Ramos (cell line): Measurements from ENCODE around the gene CHST6.
"Not testable (repeated sequence)": the region's sequence is repeated elsewhere in the genome, so short reads cannot be mapped to it uniquely, and the experiment has no call there.

Experiments used
- in situ Hi-C: fragments of 300-500 bp; cut with MboI; formaldehyde crosslinking; loops from one replicate; pipeline ENCODE4 v1.14.3; 2022; ENCODE audit warnings: low sequenced_read_pairs; ENCODE audit not compliant: unreplicated experiment

The CHST6 gene

GRCh38 chr16:75506107-75506506 lies 10.9 kb upstream of the CHST6 start:
- in situ Hi-C loops = no loop called here

- in situ Hi-C loops = no loop called here
Measured at GRCh38 chr16:75503801-75504200, 8.6 kb upstream of the CHST6 start.

GRCh38 chr16:75502916-75503605 lies 7.8 kb upstream of the CHST6 start:
- in situ Hi-C loops = no loop called here

GRCh38 chr16:75501820-75502219 lies 6.6 kb upstream of the CHST6 start:
- in situ Hi-C loops = not testable (repeated sequence)

- in situ Hi-C loops = no loop called here
Measured at GRCh38 chr16:75501359-75501758, 6.1 kb upstream of the CHST6 start.

- in situ Hi-C loops = not testable (repeated sequence)
Measured at GRCh38 chr16:75498605-75499322, 3.5 kb upstream of the CHST6 start.

GRCh38 chr16:75497558-75497957 lies 2.3 kb upstream of the CHST6 start:
- in situ Hi-C loops = no loop called here

- in situ Hi-C loops = no loop called here
Measured at GRCh38 chr16:75494661-75495075, 573 bp downstream of the CHST6 start.

- in situ Hi-C loops = no loop called here
Measured at GRCh38 chr16:75494184-75494583, 1.1 kb downstream of the CHST6 start.

GRCh38 chr16:75491876-75492275 lies 3.4 kb downstream of the CHST6 start:
- in situ Hi-C loops = no loop called here

GRCh38 chr16:75488322-75488721 lies 6.9 kb downstream of the CHST6 start:
- in situ Hi-C loops = loop anchor here (10.0 kb wide), 1 partner anchor 276 kb away; no protein-coding TSS in a partner anchor

GRCh38 chr16:75486676-75487313 lies 8.4 kb downstream of the CHST6 start:
- in situ Hi-C loops = loop anchor here (10.0 kb wide), 1 partner anchor 278 kb away; no protein-coding TSS in a partner anchor

GRCh38 chr16:75486014-75486675 lies 9.1 kb downstream of the CHST6 start:
- in situ Hi-C loops = loop anchor here (10.0 kb wide), 1 partner anchor 279 kb away; no protein-coding TSS in a partner anchor

- in situ Hi-C loops = loop anchor here (10.0 kb wide), 1 partner anchor 279 kb away; no protein-coding TSS in a partner anchor
Measured at GRCh38 chr16:75485230-75486013, 9.8 kb downstream of the CHST6 start.

- in situ Hi-C loops = loop anchor here (10.0 kb wide), 1 partner anchor 282 kb away; no protein-coding TSS in a partner anchor
Measured at GRCh38 chr16:75483222-75483621, 12.0 kb downstream of the CHST6 start.

GRCh38 chr16:75482434-75483205 lies 12.6 kb downstream of the CHST6 start:
- in situ Hi-C loops = loop anchor here (10.0 kb wide), 1 partner anchor 282 kb away; no protein-coding TSS in a partner anchor

GRCh38 chr16:75481475-75481874 lies 13.8 kb downstream of the CHST6 start:
- in situ Hi-C loops = loop anchor here (10.0 kb wide), 1 partner anchor 283 kb away; no protein-coding TSS in a partner anchor

- in situ Hi-C loops = loop anchor here (5.0 kb wide), 1 partner anchor 38 kb away; no protein-coding TSS in a partner anchor
Measured at GRCh38 chr16:75479421-75479990, 15.7 kb downstream of the CHST6 start.
